ENCODE results near the gene CAB39.
"Not testable (repeated sequence)": the region's sequence is repeated elsewhere in the genome, so short reads cannot be mapped to it uniquely, and the experiment has no call there.

Gene CAB39

DNA sequence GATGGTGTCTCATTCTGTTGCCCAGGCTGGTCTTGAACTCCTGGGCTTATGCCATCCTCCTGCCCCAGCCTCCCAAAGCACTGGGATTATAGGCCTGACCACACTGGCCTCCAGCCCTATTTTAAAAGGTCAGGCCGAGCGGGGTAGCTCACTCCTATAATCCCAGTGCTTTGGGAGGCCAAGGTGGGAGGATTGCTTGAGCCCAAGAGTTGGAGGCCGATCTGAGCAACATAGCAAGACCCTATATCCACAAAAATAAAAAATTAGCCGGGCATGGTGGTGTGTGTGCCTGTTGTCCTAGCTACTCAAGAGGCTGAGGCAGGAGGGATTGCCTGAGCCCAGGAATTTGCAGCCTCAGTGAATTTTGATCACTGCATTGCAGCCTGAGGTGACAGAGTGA, 3.9 kb downstream of the CAB39 start:
- DNase-seq, result no peak

DNA sequence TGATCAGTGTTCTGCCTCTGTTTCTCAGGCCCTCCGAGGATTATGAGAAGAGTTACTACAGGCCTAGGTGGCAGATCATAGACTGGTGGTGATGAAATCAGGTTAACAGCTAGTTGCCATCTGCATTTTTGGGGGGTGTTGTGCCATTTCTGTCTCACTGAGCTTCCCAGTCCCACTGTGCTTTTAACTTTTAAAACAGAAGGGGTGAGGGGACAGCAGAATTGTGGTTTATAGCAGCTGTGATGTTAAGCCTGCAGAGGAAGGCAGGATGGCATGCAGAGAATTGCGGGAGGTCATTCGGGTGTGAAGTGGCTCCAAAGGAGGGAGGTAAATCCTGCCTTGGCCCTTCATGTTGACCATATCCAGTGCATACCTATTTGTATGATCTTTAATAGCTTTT, 5.0 kb downstream of the CAB39 start:
- no peak for DNase-seq

DNA sequence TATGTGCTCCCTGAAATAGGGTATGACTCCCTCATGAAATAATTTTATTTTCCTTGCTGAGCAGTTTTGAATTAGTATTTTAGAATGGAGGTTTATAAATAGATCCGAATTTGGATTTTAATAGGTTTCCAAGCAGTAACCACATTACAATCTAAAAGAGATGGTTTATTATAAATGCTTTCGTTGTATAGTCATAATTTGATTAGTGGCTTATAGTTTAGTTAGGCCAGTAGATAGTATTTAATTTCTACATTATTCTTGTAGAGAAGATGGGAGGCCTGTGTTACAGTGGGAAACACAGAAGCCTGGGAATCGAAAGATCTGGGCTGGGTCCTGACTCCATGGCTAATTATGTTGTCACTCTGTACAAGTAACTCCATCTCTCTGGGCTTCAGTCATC, 6.7 kb downstream of the CAB39 start:
- DNase-seq, result no peak

DNA sequence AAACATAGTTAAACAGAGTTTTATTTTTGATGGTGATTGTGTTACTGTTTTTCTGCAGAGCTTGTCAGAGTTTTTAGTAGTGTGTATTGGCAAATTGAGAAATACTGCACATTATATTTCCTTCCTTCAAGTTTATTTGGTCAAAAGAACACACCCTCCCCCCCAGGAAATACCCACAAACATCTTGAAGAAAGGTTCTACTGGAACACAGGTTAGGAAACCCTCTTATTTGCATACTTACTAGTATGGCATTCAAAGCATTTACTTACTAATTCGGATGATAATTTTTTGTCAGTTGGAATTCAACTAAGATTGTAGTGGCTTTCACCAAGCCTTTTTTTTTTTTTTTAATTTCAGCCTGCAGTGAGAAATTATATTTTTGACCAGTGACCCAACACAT, 9.1 kb downstream of the CAB39 start:
- no peak for DNase-seq

DNA sequence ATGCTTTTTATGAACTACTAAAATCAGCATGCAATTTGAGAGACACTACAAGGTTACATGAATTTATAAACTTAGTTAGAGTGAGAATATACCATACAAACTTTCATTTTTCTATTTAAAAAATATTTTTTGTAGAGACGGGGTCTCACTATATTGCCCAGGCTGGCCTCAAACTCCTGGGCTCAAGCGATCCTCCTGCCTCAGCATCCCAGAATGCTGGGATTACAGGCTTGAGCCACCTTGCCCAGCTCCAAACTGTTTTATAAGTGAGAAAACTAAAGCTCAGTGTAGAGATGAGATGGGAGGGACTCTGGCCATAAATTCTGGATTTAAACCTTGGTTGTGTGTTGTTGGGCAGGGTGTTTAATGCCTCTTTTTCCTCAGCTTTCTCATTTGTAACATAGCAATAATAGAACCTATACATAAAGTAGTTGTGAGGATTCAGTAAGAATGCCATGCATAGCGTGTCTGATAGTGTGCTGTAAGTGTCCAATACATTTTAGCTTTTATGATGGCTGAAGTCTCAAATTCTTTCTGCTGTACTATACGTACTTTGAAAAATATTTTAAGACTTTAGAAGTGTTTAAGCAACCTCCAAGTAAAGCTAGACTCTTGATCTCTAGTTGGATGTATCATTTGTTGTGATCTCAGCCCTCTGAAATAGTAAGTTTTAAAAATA, 9.7 kb downstream of the CAB39 start:
- no peak for DNase-seq

DNA sequence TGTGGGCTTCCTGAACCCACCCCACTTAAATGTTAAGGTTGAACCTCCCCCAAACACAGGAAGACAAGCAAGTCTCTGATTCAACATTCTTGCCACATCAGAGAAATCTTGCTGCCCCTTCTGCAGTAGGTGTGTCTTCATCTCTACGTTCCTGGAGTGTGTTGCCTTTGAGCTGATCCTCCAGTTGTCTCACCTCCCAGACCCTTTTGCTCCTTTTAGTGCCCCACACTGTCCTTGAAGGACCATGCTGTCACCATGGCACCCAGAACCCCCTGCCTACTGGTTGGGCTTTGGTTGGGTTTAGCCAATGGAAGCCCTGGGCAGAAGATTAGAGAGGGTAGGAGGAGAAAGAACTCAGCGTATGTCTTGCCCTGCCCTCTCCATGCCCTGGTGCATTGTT, 10.7 kb downstream of the CAB39 start:
- DNase-seq, result peak; percentile 19

DNA sequence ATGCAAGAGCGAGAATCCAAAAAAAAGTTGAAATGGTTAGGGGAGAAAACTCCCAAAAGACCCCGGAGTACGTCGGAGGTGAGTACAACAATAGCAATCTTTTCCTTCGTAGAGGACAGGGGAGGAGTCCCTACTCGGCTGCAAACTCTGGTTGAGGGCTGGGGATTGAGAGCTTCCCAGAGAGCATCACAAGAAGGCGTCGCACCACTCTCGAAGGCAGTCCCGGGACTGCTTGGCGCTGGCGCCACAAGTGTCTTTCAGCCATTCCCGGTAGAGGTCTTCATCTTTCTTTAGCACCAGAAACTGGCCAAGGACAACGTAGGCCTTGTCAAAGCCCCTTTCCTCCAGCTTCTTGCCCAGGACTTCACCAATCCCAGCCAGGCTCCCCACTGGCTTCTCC, 12.3 kb downstream of the CAB39 start:
- DNase-seq, result not testable (repeated sequence)

DNA sequence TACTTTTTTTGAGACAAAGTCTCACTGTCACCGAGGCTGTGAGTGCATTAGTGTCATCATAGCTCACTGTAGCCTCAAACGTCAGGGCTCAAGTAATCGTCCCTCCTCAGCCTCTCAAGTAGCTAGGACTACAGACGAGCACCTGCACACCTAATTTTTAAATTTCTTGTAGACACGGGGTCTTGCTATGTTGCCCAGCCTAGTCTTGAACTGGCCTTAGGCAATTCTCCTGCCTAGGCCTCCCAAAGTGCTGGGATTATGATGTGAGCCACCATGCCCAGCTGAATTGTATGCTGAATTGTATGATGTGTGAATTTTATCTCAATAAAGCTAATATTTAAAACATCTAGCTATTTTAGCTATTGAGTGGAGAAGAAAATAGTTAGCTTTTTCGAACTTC, 18.9 kb downstream of the CAB39 start:
- DNase-seq, result no peak

DNA sequence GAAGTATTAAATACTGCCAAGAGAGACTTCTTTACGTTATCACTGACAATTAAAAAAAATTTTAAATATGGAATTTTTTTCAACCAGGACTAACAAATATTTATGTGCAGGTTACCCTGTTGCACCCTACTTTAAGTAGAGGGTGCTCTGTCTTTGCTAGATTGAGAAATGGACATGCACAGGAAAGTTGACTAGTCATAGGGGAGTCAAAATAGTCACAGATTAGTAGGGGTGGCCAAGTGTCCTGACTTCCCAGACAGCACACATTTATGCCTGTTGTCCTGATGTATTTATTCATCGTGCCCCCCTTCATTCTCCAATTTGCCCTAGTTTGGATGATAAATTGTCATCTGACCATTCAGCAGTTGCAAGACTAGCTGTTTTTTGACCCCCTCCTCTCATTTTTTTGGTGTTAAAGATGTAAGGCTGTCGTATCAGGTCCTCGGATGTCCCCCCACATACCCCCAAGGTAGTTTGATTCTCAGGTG, 20.3 kb downstream of the CAB39 start:
- no peak for DNase-seq

DNA sequence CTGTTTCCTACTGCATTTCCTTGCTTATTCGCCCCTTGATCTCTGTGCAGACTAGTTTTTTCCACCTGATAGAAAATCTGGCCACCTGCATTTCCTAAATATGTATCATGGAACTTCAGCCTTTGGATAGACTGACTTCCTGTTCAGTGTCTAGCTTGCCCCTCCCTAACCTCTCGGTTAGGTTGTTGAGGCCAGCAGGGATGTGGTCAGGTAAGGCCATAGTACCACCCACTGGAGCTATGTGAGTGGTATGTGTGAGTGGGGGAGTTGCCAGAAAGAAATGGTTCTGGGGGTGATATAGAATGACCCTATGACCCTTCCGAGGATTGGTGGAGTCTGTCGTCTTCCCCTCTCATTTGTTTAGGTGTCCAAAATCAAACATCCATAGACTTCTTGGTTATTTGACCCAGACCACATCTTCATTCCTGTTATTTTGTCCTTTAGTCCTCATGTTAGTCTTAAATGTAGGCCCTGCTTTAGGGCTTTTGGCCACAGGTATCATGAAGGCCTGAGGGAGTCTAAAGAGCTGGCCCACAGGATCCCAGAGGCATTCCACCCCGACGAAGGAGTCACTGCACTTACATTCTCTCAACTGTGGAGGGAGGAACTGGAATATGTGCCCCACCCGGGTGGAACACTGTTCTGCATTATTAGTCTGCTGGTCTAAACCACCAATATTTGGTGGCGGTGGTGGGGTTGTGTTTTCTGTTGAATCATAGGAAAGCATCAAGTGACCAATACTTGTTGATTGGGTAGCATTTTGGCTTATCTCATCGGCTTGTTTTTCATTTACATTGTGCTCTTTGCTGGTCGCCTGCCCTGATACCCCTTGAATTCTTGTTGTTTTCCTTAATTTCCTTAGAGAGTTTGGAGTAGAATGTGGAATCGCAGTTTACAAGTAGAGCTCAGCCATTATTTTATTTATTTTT, 21.9 kb downstream of the CAB39 start:
- no peak for DNase-seq

DNA sequence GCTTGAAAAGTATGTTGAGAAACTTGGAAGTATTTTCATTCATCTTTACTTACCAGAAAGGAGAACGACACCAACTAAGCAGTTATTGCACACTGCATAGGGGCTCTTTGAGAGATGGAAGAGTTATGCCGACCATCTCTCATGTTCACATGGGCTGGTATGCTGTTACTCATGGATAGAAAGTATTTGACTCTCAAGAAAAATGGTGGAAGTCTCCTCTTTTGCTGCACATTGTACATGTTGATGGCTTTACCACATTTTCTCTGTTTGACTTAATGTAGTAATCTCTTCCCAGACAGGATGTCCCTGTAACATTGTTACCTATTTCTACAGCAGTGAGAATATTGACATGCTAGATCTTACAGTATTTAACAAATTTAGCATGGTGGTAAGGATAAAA, 23.2 kb downstream of the CAB39 start:
- DNase-seq, result no peak

DNA sequence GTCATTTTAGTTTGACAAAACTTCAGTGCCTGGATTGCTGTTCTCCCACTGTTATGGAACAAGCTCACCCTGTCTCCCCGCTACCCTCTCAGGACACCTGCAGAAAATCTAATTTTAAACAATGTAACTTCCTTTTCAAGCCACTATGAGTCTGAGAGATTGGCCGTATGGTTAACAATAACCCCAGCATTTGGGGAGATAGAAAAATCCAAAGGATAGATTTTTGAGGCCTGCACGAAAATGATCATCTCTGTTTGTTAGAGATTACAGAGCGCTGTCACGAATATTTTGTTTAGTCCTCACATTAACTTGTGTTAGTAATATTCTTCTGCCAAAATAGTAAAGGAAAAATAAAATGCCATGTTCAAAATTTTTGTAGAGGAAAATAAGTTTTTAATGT, 24.7 kb downstream of the CAB39 start:
- DNase-seq, result no peak

DNA sequence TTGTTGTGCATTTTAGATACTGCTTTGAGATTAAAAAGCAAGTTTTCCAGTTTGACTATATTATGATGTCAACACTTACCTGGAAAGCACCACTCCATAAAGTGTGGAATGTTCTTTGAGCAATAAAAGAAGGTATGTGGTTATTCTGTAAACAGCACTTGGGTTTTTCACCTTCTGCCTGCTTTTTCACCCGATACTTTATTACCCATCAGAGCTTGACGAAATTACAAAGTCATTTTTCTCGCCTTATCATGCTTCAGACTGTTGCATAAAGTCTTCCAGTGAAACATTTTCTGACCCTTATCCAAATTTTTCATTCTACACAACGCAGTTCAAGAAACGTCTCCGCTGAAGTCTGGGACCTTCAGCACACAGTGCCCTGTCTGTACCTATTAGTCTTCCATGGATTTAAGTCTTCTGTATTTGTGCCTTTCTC, 25.2 kb downstream of the CAB39 start:
- DNase-seq, result no peak

DNA sequence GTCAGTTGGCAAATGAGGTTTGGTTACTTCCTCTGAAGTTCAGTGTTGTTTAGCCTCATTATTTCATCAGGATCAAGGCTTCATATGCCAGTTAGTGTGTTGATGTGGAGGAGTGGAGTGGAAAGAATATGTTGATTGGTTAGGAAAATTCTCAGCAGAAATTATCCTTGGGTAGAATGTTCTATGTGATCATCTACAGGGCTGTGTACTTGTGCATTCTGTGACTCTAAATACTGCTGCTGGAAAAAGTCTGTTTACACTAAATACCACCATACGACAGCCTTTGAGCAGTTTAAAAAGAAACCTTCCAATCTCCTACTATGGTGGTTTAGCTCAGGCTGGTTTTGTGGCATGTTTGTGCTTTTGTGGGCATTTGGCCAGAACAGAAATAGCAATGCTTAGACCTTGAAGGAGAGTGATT, 25.8 kb downstream of the CAB39 start:
- no peak for DNase-seq

DNA sequence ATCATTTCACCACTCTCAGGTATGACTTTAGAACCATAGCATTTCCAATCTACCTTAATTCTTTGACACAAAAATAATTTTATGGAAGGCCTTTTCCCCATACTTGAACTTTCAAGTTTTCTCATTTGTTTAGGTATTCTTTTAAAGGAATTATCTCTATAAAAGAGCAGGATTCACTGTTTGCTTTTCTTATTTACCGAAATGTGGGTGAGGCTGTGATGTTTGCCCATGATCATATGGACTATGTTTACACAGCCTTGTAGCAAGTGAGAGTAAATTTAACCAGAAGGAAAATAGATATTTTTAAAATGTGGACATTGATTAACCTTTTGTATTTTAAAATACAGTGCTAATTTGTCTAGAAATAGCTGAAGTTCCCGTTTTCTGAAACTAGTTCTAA, 26.3 kb downstream of the CAB39 start:
- no peak for DNase-seq

DNA sequence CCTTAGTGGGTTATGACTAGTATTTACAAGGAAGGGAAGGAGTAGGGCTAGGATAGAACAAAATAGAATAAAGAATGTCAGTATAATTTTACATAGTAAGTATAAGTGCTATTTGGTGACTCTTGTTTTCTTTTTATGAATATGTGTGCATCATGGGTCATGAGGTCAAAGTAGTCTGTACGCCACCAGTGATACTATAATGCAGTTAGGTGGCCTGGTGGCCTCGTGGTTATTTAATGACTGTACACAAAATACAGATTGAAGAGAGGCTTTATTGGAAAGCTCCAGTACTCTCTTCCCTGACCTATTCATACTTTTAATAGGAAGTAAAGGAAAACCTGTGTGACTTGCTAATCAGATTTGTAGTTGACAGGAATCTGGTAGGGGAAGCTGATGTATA, 27.3 kb downstream of the CAB39 start:
- no peak for DNase-seq

DNA sequence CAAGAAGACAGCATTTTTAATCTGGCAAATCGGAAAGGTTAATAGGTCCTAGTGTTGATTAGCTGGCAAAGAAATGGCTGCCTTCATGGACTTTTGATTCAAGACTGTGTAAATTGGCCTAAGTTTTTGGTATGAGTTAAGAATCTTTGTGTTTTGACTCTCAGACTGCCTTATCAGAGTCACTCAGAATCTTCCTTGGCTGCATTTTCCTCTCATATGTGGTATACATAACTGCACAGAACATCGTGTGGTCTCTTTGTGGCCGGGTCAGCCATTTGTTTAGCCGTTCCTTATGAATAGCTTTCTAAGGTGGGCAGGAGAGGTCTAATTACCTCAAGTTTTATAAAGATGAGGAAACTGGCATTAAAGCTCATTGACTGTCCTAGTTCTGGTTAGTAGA, 30.1 kb downstream of the CAB39 start:
- no peak for DNase-seq

DNA sequence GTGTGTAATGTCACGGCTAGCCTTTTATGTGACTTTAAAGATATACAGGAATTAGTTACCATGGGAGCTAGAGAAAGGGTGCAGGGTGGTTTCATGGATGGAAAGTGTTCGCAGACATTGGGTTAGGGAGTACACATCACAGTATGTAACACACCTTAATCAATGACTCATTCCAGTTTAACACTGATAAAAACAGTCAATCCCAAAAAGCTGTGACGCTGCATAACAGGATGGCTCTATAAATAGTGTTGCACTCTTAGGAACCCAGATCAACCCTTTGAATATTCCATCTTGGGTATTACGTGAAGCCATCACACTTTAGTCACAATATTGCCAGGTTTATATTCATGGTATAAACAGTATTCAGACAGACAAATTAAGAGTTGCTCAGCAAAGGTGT, 33.6 kb downstream of the CAB39 start:
- no peak for DNase-seq

DNA sequence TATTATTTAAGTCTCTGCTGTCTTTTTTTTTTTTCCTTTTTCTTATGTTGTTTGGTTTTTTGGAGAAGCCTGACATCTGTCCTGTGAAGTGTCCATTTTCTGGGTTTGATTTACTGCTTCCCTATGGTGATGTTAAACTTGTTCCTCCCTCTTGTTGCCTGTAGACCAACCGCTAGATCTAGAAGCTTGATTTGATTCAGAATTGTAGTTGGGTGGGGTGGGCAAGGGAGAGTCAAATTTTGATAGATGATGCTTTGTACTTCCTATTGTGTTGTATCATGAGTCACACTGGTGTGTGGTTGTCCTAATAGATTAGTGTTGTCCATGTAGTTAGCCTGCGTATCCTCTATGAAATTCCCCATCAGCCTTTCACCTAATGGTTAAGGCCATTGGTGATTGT, 35.4 kb downstream of the CAB39 start:
- DNase-seq, result no peak

DNA sequence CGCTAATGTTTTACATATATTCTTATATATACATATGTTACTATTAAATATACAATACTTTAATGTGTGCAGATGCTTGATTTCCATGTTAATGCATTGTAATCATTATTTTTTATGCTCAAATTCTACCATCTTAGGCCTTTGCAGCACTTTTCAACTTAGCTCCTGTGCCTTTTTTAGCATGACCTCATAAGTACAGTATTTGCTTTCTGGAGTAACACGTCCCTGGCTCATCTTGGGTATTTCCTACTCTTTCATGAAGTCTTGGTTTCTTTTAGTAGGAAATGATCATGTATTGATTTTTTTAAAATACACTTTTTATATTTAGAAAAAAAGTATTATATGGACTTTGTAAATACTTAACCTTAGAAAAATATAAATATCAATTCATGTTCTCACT, 36.5 kb downstream of the CAB39 start:
- DNase-seq, result no peak

DNA sequence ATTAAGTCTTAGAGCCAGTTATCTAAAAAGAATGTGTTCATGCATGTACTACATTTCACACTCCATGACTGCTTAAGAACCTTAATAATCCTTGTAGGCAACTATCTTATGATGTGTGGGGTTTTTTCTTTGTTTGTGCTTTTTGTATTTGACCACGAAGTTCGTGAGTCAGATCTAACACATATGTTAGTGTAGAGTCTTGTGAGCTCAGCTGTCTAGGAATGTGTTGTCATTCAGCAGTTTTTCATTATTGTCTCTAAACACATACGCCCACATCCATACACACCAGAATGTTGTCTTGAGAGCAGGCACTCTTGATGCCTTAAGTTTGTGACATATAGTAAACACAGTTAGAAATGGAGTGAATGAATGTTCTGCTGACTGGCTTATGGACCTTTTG, 38.4 kb downstream of the CAB39 start:
- DNase-seq, result no peak

DNA sequence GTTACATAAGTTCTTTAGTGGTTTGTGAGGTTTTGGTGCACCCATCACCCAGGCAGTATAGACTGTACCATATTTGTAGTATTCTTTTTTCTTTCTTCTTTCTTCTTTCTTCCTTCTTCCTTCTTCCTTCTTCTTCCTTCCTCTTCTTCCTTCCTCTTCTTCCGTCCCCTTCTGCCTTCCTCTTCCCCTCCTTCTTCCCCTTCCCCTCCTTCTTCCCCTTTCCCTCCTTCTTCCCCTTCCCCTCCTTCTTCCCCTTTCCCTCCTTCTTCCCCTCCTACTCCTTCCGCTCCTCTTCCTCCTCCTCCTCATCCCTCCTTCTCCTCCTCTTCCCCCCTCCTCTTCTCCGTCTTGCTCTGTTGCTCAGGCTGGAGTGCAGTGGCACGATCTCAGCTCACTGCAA, 41.6 kb downstream of the CAB39 start:
- no peak for DNase-seq

DNA sequence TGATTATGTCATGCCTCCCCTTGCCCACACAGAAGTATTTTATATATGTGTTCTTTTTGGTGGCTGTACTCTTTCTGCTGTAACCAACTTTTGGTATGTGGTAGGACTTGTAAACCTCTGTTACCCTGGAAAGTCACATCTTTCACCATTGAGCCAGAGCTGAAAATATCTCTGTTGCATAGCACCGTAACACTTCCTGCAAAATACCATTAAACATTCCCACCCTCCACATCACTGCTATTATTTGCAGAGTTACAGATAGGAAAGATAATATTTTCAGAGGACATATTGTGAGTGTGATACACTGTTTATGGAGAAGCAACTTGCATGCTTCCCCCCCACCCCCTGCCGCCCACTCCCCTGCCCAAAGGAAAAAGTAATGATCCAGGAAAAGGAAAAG, 44.8 kb downstream of the CAB39 start:
- no peak for DNase-seq

All from activated naive CD4-positive, alpha-beta T cell treated with Interleukin-2 at 50 U/mL for 16 hours (primary cell).